Measurements from ENCODE around the gene IGSF11.

Gene IGSF11

DNA sequence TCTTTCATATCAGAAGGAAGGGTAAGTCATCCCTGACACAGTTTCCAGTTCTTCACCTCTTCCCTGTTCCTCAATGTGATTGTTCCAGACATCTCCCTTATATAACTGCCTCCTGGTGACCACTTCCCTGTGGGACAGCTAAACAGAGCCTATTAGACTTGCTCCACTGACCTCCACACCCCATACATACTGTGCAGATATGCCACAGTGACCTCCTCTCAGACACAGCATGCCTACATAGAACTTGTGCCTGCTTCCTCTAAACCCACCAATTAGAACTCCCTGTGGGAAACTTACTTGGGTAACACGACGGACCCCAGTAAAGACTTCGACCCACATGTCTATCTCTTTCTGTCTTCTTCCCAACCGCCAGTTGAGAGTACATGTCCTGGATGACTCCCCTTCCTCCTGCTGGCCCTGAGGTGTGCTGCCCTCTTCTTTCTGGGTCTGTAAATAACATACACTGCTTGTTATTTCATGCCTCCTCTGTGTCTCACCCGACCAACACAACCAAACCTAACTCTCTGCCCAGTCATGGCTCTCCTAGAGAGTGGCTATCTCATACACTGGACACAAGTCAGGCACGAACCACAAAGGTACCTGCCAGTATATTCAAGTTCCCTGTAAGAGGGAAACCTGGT lies 53.0 kb downstream of the IGSF11 start:
- TF ChIP-seq NFIC (IDR thresholded peaks at IDR 0.05) (no peak), ZBTB7A (IDR thresholded peaks at IDR 0.05; ENCODE audit: low read depth) (no peak), FOXM1 (IDR thresholded peaks at IDR 0.05; ENCODE audit: borderline replicate concordance, low read depth) (no peak), TAF1 (IDR thresholded peaks at IDR 0.05; ENCODE audit: low read depth) (no peak), EP300 (IDR thresholded peaks at IDR 0.05; ENCODE audit: borderline replicate concordance) (no peak), TEAD4 (IDR thresholded peaks at IDR 0.05) (no peak), YY1 (IDR thresholded peaks at IDR 0.05; ENCODE audit: low read depth) (no peak), RAD21 (IDR thresholded peaks at IDR 0.05; ENCODE audit: low read depth) (no peak), TCF12 (IDR thresholded peaks at IDR 0.05; ENCODE audit: low read depth) (no peak), EGR1 (IDR thresholded peaks at IDR 0.05) (no peak), CEBPB (IDR thresholded peaks at IDR 0.05) (no peak)
- TF ChIP-seq, protein P1, sequence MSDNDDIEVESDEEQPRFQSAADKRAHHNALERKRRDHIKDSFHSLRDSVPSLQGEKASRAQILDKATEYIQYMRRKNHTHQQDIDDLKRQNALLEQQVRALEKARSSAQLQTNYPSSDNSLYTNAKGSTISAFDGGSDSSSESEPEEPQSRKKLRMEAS (IDR thresholded peaks at IDR 0.05): no peak
- TF ChIP-seq, protein P2, sequence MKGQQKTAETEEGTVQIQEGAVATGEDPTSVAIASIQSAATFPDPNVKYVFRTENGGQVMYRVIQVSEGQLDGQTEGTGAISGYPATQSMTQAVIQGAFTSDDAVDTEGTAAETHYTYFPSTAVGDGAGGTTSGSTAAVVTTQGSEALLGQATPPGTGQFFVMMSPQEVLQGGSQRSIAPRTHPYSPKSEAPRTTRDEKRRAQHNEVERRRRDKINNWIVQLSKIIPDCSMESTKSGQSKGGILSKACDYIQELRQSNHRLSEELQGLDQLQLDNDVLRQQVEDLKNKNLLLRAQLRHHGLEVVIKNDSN (IDR thresholded peaks at IDR 0.05): no peak
- TF ChIP-seq, protein P3, sequence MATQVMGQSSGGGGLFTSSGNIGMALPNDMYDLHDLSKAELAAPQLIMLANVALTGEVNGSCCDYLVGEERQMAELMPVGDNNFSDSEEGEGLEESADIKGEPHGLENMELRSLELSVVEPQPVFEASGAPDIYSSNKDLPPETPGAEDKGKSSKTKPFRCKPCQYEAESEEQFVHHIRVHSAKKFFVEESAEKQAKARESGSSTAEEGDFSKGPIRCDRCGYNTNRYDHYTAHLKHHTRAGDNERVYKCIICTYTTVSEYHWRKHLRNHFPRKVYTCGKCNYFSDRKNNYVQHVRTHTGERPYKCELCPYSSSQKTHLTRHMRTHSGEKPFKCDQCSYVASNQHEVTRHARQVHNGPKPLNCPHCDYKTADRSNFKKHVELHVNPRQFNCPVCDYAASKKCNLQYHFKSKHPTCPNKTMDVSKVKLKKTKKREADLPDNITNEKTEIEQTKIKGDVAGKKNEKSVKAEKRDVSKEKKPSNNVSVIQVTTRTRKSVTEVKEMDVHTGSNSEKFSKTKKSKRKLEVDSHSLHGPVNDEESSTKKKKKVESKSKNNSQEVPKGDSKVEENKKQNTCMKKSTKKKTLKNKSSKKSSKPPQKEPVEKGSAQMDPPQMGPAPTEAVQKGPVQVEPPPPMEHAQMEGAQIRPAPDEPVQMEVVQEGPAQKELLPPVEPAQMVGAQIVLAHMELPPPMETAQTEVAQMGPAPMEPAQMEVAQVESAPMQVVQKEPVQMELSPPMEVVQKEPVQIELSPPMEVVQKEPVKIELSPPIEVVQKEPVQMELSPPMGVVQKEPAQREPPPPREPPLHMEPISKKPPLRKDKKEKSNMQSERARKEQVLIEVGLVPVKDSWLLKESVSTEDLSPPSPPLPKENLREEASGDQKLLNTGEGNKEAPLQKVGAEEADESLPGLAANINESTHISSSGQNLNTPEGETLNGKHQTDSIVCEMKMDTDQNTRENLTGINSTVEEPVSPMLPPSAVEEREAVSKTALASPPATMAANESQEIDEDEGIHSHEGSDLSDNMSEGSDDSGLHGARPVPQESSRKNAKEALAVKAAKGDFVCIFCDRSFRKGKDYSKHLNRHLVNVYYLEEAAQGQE (IDR thresholded peaks at IDR 0.05; ENCODE audit: low read depth): no peak

DNA sequence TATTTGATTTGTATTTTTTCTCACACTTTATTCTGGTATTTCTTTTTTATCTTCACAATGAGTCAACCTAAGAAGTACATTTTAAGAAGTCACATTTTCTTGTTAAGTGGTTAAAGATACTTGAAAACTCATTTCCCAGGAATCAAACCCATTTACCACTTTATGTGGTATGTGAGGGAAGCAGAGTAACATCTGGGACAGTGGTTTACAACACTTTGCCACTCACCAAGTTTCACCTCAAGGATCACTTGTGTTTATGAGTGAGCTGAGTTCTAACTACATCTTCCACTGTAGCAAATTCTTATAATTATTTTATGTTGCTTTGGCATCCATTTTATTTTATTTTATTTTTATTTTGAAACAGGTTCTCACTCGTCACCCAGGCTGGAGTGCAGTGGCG lies 53.8 kb downstream of the IGSF11 start:
- TF ChIP-seq TCF12 (IDR thresholded peaks at IDR 0.05; ENCODE audit: low read depth): no peak
- no peak for TF ChIP-seq CREB1 (IDR thresholded peaks at IDR 0.05; ENCODE audit: low read depth)
- TF ChIP-seq EP300 (IDR thresholded peaks at IDR 0.05; ENCODE audit: borderline replicate concordance): no peak

DNA sequence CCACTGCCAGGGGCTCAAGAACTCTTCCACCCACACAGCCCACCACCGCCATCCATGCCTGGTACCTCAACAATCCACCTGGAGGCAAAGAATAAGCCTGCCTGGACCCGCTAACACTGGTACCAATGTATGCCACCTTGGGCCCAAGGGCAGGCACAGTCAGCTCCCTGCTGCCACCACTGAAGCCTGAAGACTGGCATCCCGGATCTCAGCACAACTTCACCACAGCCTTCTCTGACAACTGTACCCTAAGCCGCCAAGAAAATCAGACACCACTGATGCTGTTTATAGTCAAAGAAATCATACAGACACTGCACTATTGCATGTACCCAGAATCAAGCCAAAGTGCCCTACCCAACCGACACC lies 56.3 kb downstream of the IGSF11 start:
- TF ChIP-seq EGR1 (IDR thresholded peaks at IDR 0.05): no peak
- TF ChIP-seq RAD21 (IDR thresholded peaks at IDR 0.05; ENCODE audit: low read depth): no peak

DNA sequence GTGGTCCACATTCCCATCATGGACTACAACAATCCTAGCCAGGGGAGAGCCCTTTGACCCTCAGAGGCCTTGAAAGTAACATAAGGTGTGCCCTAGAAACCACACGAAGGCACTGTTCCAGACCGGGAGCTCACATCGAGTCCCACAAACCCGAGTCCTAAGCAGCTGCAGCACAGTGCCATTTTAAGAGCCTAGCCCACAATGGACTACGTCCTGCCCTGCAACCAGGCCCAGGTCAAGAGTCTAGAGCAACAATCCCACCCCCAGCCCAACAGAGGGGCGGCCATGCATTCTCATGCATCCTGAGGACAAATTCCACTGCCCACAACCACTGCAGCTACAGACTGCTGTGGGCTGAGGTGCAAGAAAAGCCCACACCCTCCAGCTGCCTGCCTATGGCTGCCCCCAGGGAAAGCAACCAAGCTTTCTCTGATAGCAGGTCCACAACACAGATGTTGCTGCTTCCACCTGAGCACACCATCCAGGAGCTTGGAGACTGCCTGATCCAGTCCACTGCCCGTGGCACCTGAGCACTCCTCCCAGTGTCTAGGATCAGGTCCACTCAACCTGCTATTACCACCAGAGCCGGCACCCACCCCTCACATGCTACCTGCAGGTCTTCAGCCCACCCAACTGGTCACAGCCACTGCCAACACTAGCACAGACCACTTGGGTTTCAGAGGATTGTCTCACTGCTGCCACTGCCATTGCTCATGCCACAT lies 56.8 kb downstream of the IGSF11 start:
- TF ChIP-seq, protein P2 (IDR thresholded peaks at IDR 0.05): no peak
- TF ChIP-seq ZBTB7A (IDR thresholded peaks at IDR 0.05; ENCODE audit: low read depth): no peak
- no peak for TF ChIP-seq EP300 (IDR thresholded peaks at IDR 0.05; ENCODE audit: borderline replicate concordance)
- no peak for TF ChIP-seq TEAD4 (IDR thresholded peaks at IDR 0.05)

DNA sequence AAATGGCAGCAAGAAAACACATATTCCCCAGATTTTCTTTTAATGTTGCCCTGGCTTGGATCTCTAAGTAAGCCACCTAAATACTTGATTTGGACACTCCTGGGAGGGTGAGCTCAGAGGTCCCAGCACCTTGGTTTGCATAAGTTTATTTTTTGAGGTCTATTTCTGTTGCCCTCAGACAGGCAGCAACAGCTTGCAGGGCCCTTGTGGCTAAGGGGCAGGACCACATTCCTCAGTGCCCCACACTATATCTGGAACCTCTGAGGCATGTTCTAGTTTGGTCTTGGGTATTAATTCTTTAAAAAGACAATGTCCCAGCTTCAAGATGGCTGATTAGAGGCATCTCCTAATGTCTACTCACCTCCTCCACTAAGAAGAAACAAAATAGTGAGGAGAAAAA lies 57.5 kb downstream of the IGSF11 start:
- no peak for TF ChIP-seq TAF1 (IDR thresholded peaks at IDR 0.05; ENCODE audit: low read depth)
- no peak for TF ChIP-seq RAD21 (IDR thresholded peaks at IDR 0.05; ENCODE audit: low read depth)
- TF ChIP-seq, protein P3 (IDR thresholded peaks at IDR 0.05; ENCODE audit: low read depth): no peak
- TF ChIP-seq CEBPB (IDR thresholded peaks at IDR 0.05): no peak
- TF ChIP-seq NFIC (IDR thresholded peaks at IDR 0.05): no peak
- no peak for TF ChIP-seq YY1 (IDR thresholded peaks at IDR 0.05; ENCODE audit: low read depth)
- TF ChIP-seq, protein P2 (IDR thresholded peaks at IDR 0.05): no peak
- TF ChIP-seq CREB1 (IDR thresholded peaks at IDR 0.05; ENCODE audit: low read depth): no peak

DNA sequence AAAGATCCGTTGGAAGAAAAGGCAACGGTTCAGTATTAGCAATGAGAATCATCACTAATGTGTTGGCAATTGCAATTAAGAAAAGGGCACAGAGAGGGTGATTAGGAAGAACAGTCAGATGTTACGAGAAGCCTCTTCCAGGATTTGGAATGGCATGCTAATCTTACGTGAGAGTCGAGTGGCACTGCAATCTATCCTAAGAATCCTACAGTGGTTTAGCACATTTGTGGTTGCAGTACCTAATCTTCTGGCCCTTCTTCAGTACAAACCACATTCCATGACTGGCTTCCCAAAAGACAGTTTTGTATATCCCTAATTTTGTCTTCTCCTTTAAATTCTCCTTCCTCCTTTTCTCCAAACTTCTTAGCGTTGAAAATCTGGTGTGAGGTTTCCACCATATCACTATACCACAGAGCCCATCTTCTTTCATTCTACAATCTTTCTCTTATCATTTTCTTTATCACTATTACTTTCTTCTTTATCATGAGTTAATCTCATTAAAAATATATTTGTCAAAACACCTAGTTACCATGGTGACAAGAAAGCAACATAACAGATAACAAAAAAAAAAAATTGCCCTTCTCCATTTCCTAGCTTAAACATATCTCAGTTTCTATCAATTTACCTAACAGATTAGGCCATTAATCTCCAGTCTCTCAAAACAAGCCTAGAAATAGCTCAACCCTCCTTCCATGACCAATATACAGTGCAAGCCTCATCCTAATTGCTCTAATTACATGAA lies 60.1 kb downstream of the IGSF11 start:
- TF ChIP-seq, protein P1 (IDR thresholded peaks at IDR 0.05): no peak
- no peak for TF ChIP-seq NFIC (IDR thresholded peaks at IDR 0.05)
- no peak for TF ChIP-seq CEBPB (IDR thresholded peaks at IDR 0.05)
- no peak for TF ChIP-seq TEAD4 (IDR thresholded peaks at IDR 0.05)
- no peak for TF ChIP-seq RAD21 (IDR thresholded peaks at IDR 0.05; ENCODE audit: low read depth)
- no peak for TF ChIP-seq ZBTB7A (IDR thresholded peaks at IDR 0.05; ENCODE audit: low read depth)
- TF ChIP-seq TCF12 (IDR thresholded peaks at IDR 0.05; ENCODE audit: low read depth): no peak
- no peak for TF ChIP-seq CREB1 (IDR thresholded peaks at IDR 0.05; ENCODE audit: low read depth)
- no peak for TF ChIP-seq TAF1 (IDR thresholded peaks at IDR 0.05; ENCODE audit: low read depth)
- TF ChIP-seq, protein P3 (IDR thresholded peaks at IDR 0.05; ENCODE audit: low read depth): no peak
- TF ChIP-seq, protein P2 (IDR thresholded peaks at IDR 0.05): no peak
- no peak for TF ChIP-seq FOXM1 (IDR thresholded peaks at IDR 0.05; ENCODE audit: borderline replicate concordance, low read depth)
- TF ChIP-seq YY1 (IDR thresholded peaks at IDR 0.05; ENCODE audit: low read depth): no peak
- no peak for TF ChIP-seq EP300 (IDR thresholded peaks at IDR 0.05; ENCODE audit: borderline replicate concordance)
- no peak for TF ChIP-seq EGR1 (IDR thresholded peaks at IDR 0.05)

All from Ishikawa (cell line).